GM12892 (cell line): Measurements from ENCODE around the gene CAMK2D.

ENCODE experiments used
- DNase-seq: peaks from one replicate; pipeline ENCODE4 v3.0.0; 2011; ENCODE audit not compliant: insufficient read length
- FAIRE-seq: peaks from 2 replicates; lab custom pipeline; 2011; peaks lifted over from hg19 to GRCh38; lab: Jason Lieb, UNC
- POLR2A ChIP-seq: IDR thresholded peaks from 2 replicates; pipeline ENCODE4 v1.6.1; 2011; ENCODE audit warnings: low read depth, low read length, control low read depth
- POLR2AphosphoS5 ChIP-seq: IDR thresholded peaks from 2 replicates; pipeline ENCODE4 v1.6.1; 2011; ENCODE audit warnings: low read depth, low read length, control low read depth
- TAF1 ChIP-seq: IDR thresholded peaks from 2 replicates; pipeline ENCODE4 v1.6.1; 2011; ENCODE audit warnings: low read depth, mild to moderate bottlenecking, control low read depth, low read length, borderline replicate concordance

The CAMK2D gene

GRCh38 chr4:113623274-113623894 lies 138.2 kb downstream of the CAMK2D start:
- no peak for TF ChIP-seq TAF1
- no peak for TF ChIP-seq POLR2A
- TF ChIP-seq POLR2AphosphoS5 = no peak
- no peak for DNase-seq
- FAIRE-seq = peak; percentile 17

- TF ChIP-seq POLR2AphosphoS5 (no peak), TAF1 (no peak), POLR2A (no peak)
- FAIRE-seq (no peak), DNase-seq (no peak)
Measured at GRCh38 chr4:113621633-113622032, 139.9 kb downstream of the CAMK2D start.

- FAIRE-seq (no peak), DNase-seq (no peak)
- TF ChIP-seq POLR2A (no peak), POLR2AphosphoS5 (no peak), TAF1 (no peak)
Measured at GRCh38 chr4:113620032-113620431, 141.5 kb downstream of the CAMK2D start.

- no peak for DNase-seq
- no peak for FAIRE-seq
- TF ChIP-seq TAF1 (no peak), POLR2AphosphoS5 (no peak), POLR2A (no peak)
Measured at GRCh38 chr4:113619526-113619925, 142.0 kb downstream of the CAMK2D start.

GRCh38 chr4:113618205-113618604 lies 143.3 kb downstream of the CAMK2D start:
- TF ChIP-seq POLR2A (no peak), POLR2AphosphoS5 (no peak), TAF1 (no peak)
- no peak for DNase-seq
- no peak for FAIRE-seq

GRCh38 chr4:113617195-113617594 lies 144.3 kb downstream of the CAMK2D start:
- TF ChIP-seq POLR2A (no peak), TAF1 (no peak), POLR2AphosphoS5 (no peak)
- FAIRE-seq (no peak), DNase-seq (no peak)

GRCh38 chr4:113616443-113616842 lies 145.1 kb downstream of the CAMK2D start:
- FAIRE-seq (no peak), DNase-seq (no peak)
- no peak for TF ChIP-seq POLR2AphosphoS5
- no peak for TF ChIP-seq POLR2A

GRCh38 chr4:113614414-113614813 lies 147.1 kb downstream of the CAMK2D start:
- TF ChIP-seq POLR2AphosphoS5 = no peak
- no peak for TF ChIP-seq TAF1
- DNase-seq (no peak), FAIRE-seq (no peak)

- TF ChIP-seq TAF1 = no peak
- no peak for TF ChIP-seq POLR2A
- TF ChIP-seq POLR2AphosphoS5 = no peak
- no peak for DNase-seq
- FAIRE-seq = no peak
Measured at GRCh38 chr4:113613503-113613902, 148.0 kb downstream of the CAMK2D start.

- no peak for DNase-seq
- no peak for TF ChIP-seq TAF1
- TF ChIP-seq POLR2A = no peak
- TF ChIP-seq POLR2AphosphoS5 = no peak
- no peak for FAIRE-seq
Measured at GRCh38 chr4:113610537-113610936, 151.0 kb downstream of the CAMK2D start.

GRCh38 chr4:113607998-113608397 lies 153.5 kb downstream of the CAMK2D start:
- DNase-seq = no peak
- FAIRE-seq = no peak
- no peak for TF ChIP-seq POLR2A
- TF ChIP-seq TAF1 = no peak
- no peak for TF ChIP-seq POLR2AphosphoS5

GRCh38 chr4:113607147-113607720 lies 154.3 kb downstream of the CAMK2D start:
- FAIRE-seq (no peak), DNase-seq (no peak)
- TF ChIP-seq POLR2A = no peak
- TF ChIP-seq POLR2AphosphoS5 = no peak
- TF ChIP-seq TAF1 = no peak
